ENCODE measurements around the gene ITGA1.

DNA sequence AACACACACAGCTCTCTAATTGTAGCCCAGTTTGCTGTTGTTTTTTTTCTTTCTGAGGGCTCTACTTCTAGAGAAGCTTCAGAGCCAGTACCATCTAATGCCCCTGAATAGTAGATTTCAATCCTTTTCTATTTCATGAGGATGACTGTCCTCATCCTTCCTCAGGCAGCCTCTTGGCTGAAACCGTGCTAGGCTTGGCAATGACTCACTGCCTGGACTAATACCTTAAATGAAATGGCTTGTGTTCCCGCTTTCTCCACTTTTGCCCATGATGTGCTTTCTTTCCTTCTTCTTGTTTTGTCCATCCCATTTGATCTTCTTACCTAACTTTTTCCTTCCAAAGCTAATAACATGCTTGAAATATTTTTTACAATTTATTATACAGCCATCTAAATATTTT lies 80.1 kb downstream of the ITGA1 start:
- TF ChIP-seq, protein P1, sequence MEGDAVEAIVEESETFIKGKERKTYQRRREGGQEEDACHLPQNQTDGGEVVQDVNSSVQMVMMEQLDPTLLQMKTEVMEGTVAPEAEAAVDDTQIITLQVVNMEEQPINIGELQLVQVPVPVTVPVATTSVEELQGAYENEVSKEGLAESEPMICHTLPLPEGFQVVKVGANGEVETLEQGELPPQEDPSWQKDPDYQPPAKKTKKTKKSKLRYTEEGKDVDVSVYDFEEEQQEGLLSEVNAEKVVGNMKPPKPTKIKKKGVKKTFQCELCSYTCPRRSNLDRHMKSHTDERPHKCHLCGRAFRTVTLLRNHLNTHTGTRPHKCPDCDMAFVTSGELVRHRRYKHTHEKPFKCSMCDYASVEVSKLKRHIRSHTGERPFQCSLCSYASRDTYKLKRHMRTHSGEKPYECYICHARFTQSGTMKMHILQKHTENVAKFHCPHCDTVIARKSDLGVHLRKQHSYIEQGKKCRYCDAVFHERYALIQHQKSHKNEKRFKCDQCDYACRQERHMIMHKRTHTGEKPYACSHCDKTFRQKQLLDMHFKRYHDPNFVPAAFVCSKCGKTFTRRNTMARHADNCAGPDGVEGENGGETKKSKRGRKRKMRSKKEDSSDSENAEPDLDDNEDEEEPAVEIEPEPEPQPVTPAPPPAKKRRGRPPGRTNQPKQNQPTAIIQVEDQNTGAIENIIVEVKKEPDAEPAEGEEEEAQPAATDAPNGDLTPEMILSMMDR (IDR thresholded peaks at IDR 0.05), result no peak
- no peak for TF ChIP-seq POLR2A (IDR thresholded peaks at IDR 0.05)
